K562 (cell line): Measurements from ENCODE around the gene DPEP1.

ENCODE experiments used
- E2F6 ChIP-seq, 2 experiments: IDR thresholded peaks; 2 replicates each; pipeline ENCODE4 v1.6.1; 2011; ENCODE audit warnings: borderline replicate concordance in 1 of 2, control low read depth in 1 of 2, low read depth in 1 of 2, low read length in 1 of 2, mild to moderate bottlenecking in 1 of 2, mixed read lengths in 1 of 2, moderate library complexity in 1 of 2; ENCODE audit not compliant: insufficient read depth in 1 of 2, insufficient read length in 1 of 2, poor library complexity in 1 of 2, severe bottlenecking in 1 of 2; ENCODE audit errors: extremely low read depth in 1 of 2
- EP300 ChIP-seq: IDR thresholded peaks from 2 replicates; pipeline ENCODE4 v1.6.1; 2012; ENCODE audit warnings: low read length, improper control_type of control experiment
- REST ChIP-seq, 2 experiments: fragments of 450-650 bp; formaldehyde crosslinking in 1 of 2; IDR thresholded peaks; 2 replicates each; pipeline versions ENCODE4 v1.4.0 to v1.6.1; 2014 to 2020; ENCODE audit warnings: mild to moderate bottlenecking in 2 of 2, borderline replicate concordance in 1 of 2, low read depth in 1 of 2
- TEAD4 ChIP-seq, 2 experiments: sonication (generic) in 1 of 2; formaldehyde crosslinking in 1 of 2; IDR thresholded peaks; 2 replicates each; pipeline versions ENCODE4 v1.6.1 to v1.8.0; 2012 to 2022; ENCODE audit warnings: borderline replicate concordance in 1 of 2, inconsistent platforms in 1 of 2, low read length in 1 of 2, mild to moderate bottlenecking in 1 of 2, missing genetic modification reagents in 1 of 2

GRCh38 chr16:89599451-89599858 is 14.0 kb upstream of the DPEP1 start:
- no peak for TF ChIP-seq EP300
- TF ChIP-seq REST (IDR thresholded peaks at IDR 0.05; ENCODE audit: borderline replicate concordance): peak; percentile 72
- TF ChIP-seq REST (CRISPR knock-in tag; IDR thresholded peaks at IDR 0.05; ENCODE audit: low read depth): no peak
- no peak for TF ChIP-seq E2F6 (IDR thresholded peaks at IDR 0.05; ENCODE audit: borderline replicate concordance in 1 of 2, extremely low read depth in 1 of 2, insufficient read depth in 1 of 2, insufficient read length in 1 of 2, low read depth in 1 of 2, low read length in 1 of 2, poor library complexity in 1 of 2, severe bottlenecking in 1 of 2)
- no peak for TF ChIP-seq TEAD4 (IDR thresholded peaks at IDR 0.05; ENCODE audit: low read length)
- no peak for TF ChIP-seq TEAD4 (CRISPR knock-in tag; IDR thresholded peaks at IDR 0.05; ENCODE audit: borderline replicate concordance)
